KMS-11 (cell line): ENCODE data around the gene NFIC.

Source experiments
- H2AFZ ChIP-seq: fragments of 200-600 bp; sonication (generic); 2 replicates; pipeline ENCODE4 v1.6.1; 2016; ENCODE audit warnings: antibody characterized with exemption, mixed run types, low read depth
- H3K27ac ChIP-seq: fragments of 200-600 bp; sonication (generic); 2 replicates; pipeline ENCODE4 v1.6.1; 2016; ENCODE audit warnings: mild to moderate bottlenecking, mixed run types
- H3K27me3 ChIP-seq: fragments of 200-600 bp; sonication (generic); 2 replicates; pipeline ENCODE4 v1.6.1; 2017; ENCODE audit warnings: mild to moderate bottlenecking, low read depth, mixed run types, moderate library complexity; ENCODE audit not compliant: insufficient read depth
- H3K36me3 ChIP-seq: fragments of 200-600 bp; sonication (generic); 2 replicates; pipeline ENCODE4 v1.6.1; 2017; ENCODE audit warnings: mild to moderate bottlenecking, mixed run types; ENCODE audit not compliant: insufficient read depth
- H3K4me1 ChIP-seq: fragments of 200-600 bp; sonication (generic); 2 replicates; pipeline ENCODE4 v1.6.1; 2016; ENCODE audit warnings: mild to moderate bottlenecking, low read depth, mixed run types; ENCODE audit not compliant: poor library complexity, severe bottlenecking
- H3K4me2 ChIP-seq: fragments of 200-600 bp; sonication (generic); 2 replicates; pipeline ENCODE4 v1.7.0; 2016; ENCODE audit warnings: mild to moderate bottlenecking, mixed run types
- H3K4me3 ChIP-seq: fragments of 200-600 bp; sonication (generic); IDR thresholded peaks from 2 replicates; pipeline ENCODE4 v1.6.1; 2017; ENCODE audit warnings: low read depth, low read length, mixed read lengths; ENCODE audit not compliant: insufficient read depth
- H3K79me2 ChIP-seq: fragments of 200-600 bp; sonication (generic); 2 replicates; pipeline ENCODE4 v1.6.1; 2016; ENCODE audit warnings: low read depth, mixed run types; ENCODE audit not compliant: insufficient read depth
- H3K9ac ChIP-seq: fragments of 200-600 bp; sonication (generic); 2 replicates; pipeline ENCODE4 v1.6.1; 2016; ENCODE audit warnings: mild to moderate bottlenecking, mixed run types
- H4K20me1 ChIP-seq: fragments of 200-600 bp; sonication (generic); 2 replicates; pipeline ENCODE4 v1.6.1; 2016; ENCODE audit warnings: mild to moderate bottlenecking, mixed run types; ENCODE audit not compliant: insufficient read depth
- TF ChIP-seq, protein P1 (sequence below): fragments of 200-600 bp; sonication (generic); conservative IDR thresholded peaks from 2 replicates; pipeline ENCODE4 v1.6.1; 2017; ENCODE audit warnings: low read depth, mild to moderate bottlenecking, antibody characterized with exemption, low read length, moderate library complexity, mixed read lengths

Gene NFIC

DNA sequence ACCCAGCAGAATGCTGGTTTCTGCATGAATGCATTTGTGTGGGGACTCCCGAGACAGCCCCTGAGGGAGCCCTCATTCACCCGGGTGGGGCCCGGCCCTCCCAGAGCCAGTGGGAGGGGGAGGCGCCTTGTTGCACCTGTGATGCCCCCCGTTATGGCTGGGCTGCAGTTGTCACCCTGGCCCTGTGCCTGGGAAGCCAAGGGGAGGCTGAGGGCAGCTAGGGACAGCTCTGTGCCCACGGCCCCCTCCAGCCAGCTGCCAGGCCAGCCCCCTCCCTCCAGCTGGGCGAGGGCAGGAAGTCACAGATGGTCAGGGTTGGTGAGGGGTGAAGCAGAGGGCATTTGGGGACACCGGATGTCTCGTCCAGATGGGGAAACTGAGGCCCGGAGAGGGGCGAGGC, 26.1 kb downstream of the NFIC start:
- Histone ChIP-seq H3K4me2 (no peak overlapping the region), H2AFZ (no peak overlapping the region), H3K79me2 (peaks cover 87% of the 10 kb centered on the region), H3K9ac (no peak overlapping the region), H4K20me1 (0 out of 2 replicates have a peak, but pooled peaks cover 8% of the 10 kb centered on the region), H3K4me3 (no peak overlapping the region), H3K27me3 (no peaks in the 10 kb centered on the region), H3K4me1 (no peaks in the 10 kb centered on the region), H3K36me3 (no peaks in the 10 kb centered on the region), H3K27ac (no peak overlapping the region)
- TF ChIP-seq, protein P1, sequence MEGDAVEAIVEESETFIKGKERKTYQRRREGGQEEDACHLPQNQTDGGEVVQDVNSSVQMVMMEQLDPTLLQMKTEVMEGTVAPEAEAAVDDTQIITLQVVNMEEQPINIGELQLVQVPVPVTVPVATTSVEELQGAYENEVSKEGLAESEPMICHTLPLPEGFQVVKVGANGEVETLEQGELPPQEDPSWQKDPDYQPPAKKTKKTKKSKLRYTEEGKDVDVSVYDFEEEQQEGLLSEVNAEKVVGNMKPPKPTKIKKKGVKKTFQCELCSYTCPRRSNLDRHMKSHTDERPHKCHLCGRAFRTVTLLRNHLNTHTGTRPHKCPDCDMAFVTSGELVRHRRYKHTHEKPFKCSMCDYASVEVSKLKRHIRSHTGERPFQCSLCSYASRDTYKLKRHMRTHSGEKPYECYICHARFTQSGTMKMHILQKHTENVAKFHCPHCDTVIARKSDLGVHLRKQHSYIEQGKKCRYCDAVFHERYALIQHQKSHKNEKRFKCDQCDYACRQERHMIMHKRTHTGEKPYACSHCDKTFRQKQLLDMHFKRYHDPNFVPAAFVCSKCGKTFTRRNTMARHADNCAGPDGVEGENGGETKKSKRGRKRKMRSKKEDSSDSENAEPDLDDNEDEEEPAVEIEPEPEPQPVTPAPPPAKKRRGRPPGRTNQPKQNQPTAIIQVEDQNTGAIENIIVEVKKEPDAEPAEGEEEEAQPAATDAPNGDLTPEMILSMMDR: no peak

- Histone ChIP-seq H3K4me3 (no peak overlapping the region), H3K79me2 (peaks cover 83% of the 10 kb centered on the region)
Observed at GRCh38 chr19:3396881-3397265, 30.5 kb downstream of the NFIC start.

DNA sequence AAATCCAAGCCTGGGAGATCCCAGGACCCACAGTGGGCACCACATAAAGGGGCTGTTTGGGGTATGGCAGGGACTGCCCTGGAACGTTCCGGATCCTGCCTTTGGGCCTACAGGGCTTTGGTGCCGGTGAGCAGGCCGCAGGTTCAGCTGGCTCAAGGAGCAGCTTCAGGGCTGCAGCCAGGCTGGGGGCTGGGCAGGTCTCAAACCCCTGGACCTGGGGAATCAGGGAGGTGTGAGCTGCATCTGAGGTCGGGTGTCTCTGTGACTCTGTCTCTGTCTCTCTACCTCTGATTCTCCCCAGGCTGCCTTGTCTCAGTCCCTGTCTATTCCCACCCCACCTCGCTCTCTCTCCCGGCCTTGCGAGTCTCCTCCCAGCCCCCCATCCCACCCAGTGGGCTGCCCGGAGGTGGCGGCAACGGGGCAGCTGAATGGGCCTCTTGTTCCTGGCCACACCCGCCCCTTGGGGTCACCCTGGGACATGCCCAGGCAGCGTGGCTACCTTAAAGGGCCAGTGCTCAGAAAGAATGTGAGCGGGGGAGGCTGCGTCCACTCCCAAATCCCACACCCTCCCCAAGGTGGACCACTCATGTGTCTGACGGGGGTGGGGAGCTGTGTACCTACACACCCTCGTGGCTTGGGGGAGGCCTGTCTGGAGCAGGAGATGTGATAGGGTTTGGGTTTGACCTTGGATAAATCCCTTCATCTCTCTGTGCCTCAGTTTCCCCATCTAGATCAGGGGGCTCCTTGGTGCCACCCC, 31.1 kb downstream of the NFIC start:
- Histone ChIP-seq H3K27ac (no peak overlapping the region), H4K20me1 (peaks cover 7% of the 10 kb centered on the region; the same call in 1 of the 2 replicates), H3K4me1 (no peaks in the 10 kb centered on the region), H3K27me3 (no peaks in the 10 kb centered on the region), H3K4me3 (no peak overlapping the region), H3K36me3 (no peaks in the 10 kb centered on the region), H3K4me2 (no peak overlapping the region), H3K9ac (no peak overlapping the region), H2AFZ (no peak overlapping the region), H3K79me2 (peaks cover 83% of the 10 kb centered on the region)
- TF ChIP-seq, protein P1: no peak

More at GRCh38 chr19:3396881-3397265, 30.5 kb downstream of the NFIC start:
- no peaks in the 10 kb centered on the region for H3K4me1 ChIP-seq
- no peaks in the 10 kb centered on the region for H3K27me3 ChIP-seq
- no peak overlapping the region for H3K4me2 ChIP-seq
- H4K20me1 ChIP-seq: peaks cover 7% of the 10 kb centered on the region; the same call in 1 of the 2 replicates
- H2AFZ ChIP-seq: no peak overlapping the region
- no peak overlapping the region for H3K9ac ChIP-seq
- H3K27ac ChIP-seq: no peak overlapping the region
- H3K36me3 ChIP-seq: no peaks in the 10 kb centered on the region
- TF ChIP-seq, protein P1: no peak

- Histone ChIP-seq H3K4me2 (no peak overlapping the region), H2AFZ (no peak overlapping the region), H3K36me3 (no peaks in the 10 kb centered on the region), H3K9ac (no peak overlapping the region), H3K4me3 (no peak overlapping the region), H3K27ac (no peak overlapping the region), H3K79me2 (peaks cover 84% of the 10 kb centered on the region), H4K20me1 (peaks cover 7% of the 10 kb centered on the region; the same call in 1 of the 2 replicates), H3K4me1 (no peaks in the 10 kb centered on the region), H3K27me3 (no peaks in the 10 kb centered on the region)
- TF ChIP-seq, protein P1: no peak
Observed at GRCh38 chr19:3398114-3398899, 31.9 kb downstream of the NFIC start.
